ENCODE results near the gene VAMP1. TPM values are rescaled to one million over a fixed set of nuclear protein-coding genes. Genes with fewer than 3 reads are reported as not detected.
A peak's percentile ranks its signal among the peaks of the same experiment; 100 is the strongest.

Gene VAMP1
- total and polyA plus RNA-seq, 9 of the 15 experiments (the other 6 are each of a cell fraction or from before 2014, with no cell fraction given), result 0.76 to 13.2 (median 4.2) TPM

- TF ChIP-seq ATF3 (IDR thresholded peaks at IDR 0.05) (peak; percentile 74), ATF3 (CRISPR knock-in tag; conservative IDR thresholded peaks at IDR 0.05) (no peak), CREB3L1 (IDR thresholded peaks at IDR 0.05; ENCODE audit: borderline replicate concordance, low read depth) (no peak), ZNF347 (CRISPR knock-in tag; IDR thresholded peaks at IDR 0.05; ENCODE audit: low read depth) (no peak), CHD1 (IDR thresholded peaks at IDR 0.05; ENCODE audit: low read length) (no peak), ZNF318 (IDR thresholded peaks at IDR 0.05; ENCODE audit: borderline replicate concordance in 1 of 2, low read depth in 1 of 2) (peak in 1 of 2 experiments; percentile 84; a peak in 2 of 4 replicates), NCOA1 (IDR thresholded peaks at IDR 0.05; ENCODE audit: low read depth) (peak; percentile 38; the same call in 1 of the 2 replicates), PHF8 (IDR thresholded peaks at IDR 0.05; ENCODE audit: borderline replicate concordance, low read length) (peak; percentile 11; the same call in 1 of the 2 replicates), TAF9B (IDR thresholded peaks at IDR 0.05; ENCODE audit: partially characterized antibody) (peak; percentile 53), ZNF699 (CRISPR knock-in tag; IDR thresholded peaks at IDR 0.05; ENCODE audit: insufficient replicate concordance) (no peak), MBD1 (CRISPR knock-in tag; IDR thresholded peaks at IDR 0.05) (no peak)
These were observed 40.1 kb downstream of the VAMP1 start (continued) for GRCh38 chr12:6430124-6430989.
